Endometrial microvascular endothelial cells (primary cell): Measurements from ENCODE around the gene FAM117A. TPM values are rescaled to one million over a fixed set of nuclear protein-coding genes. Genes with fewer than 3 reads are reported as not detected.

Experiments used
- in situ Hi-C: cut with HindIII; loops from 2 replicates; pipeline ENCODE4 v1.10.0; 2017; ENCODE audit warnings: low sequenced_read_pairs, low pct_unique_long_range_greater_than_20kb; ENCODE audit errors: inconsistent ontology term
- total RNA-seq: library from RNA; depleted of rRNA; stranded (reverse); fragments of >200 nt; gene quantifications from one replicate; pipeline ENCODE4 v1.2.3, GENCODE V29; 2015; ENCODE audit errors: inconsistent ontology term

Gene FAM117A
- total RNA-seq, 1 donor from 2014 or later = 8.5 TPM

GRCh38 chr17:49691677-49692191 lies 72.2 kb downstream of the FAM117A start:
- in situ Hi-C loops = no loop called here

- in situ Hi-C loops = no loop called here
Observed at GRCh38 chr17:49691086-49691676, 72.8 kb downstream of the FAM117A start.

GRCh38 chr17:49690256-49690655 lies 73.7 kb downstream of the FAM117A start:
- in situ Hi-C loops = no loop called here

- in situ Hi-C loops = no loop called here
Observed at GRCh38 chr17:49688848-49689247, 75.1 kb downstream of the FAM117A start.

GRCh38 chr17:49687878-49688491 lies 75.9 kb downstream of the FAM117A start:
- in situ Hi-C loops = no loop called here

- in situ Hi-C loops = no loop called here
Observed at GRCh38 chr17:49681106-49681979, 82.6 kb downstream of the FAM117A start.

- in situ Hi-C loops = no loop called here
Observed at GRCh38 chr17:49680314-49680713, 83.6 kb downstream of the FAM117A start.

- in situ Hi-C loops = no loop called here
Observed at GRCh38 chr17:49677933-49678847, 85.7 kb downstream of the FAM117A start, which contains the start of gene SPOP. Gene SPOP, minus strand, starts transcription at chr17:49678097. Its CDS starts 55,287 bp downstream, at chr17:49622810.

GRCh38 chr17:49677134-49677932 lies 86.6 kb downstream of the FAM117A start:
- in situ Hi-C loops = no loop called here

- in situ Hi-C loops = no loop called here
Observed at GRCh38 chr17:49676276-49676868, 87.6 kb downstream of the FAM117A start.

GRCh38 chr17:49674507-49674906 lies 89.4 kb downstream of the FAM117A start:
- in situ Hi-C loops = loop anchor here (5.0 kb wide), 1 partner anchor 37 kb away; no protein-coding TSS in a partner anchor

GRCh38 chr17:49673679-49674078 lies 90.3 kb downstream of the FAM117A start:
- in situ Hi-C loops = loop anchor here (5.0 kb wide), 1 partner anchor 36 kb away; no protein-coding TSS in a partner anchor

GRCh38 chr17:49670641-49671040 lies 93.3 kb downstream of the FAM117A start:
- in situ Hi-C loops = loop anchor here (5.0 kb wide), 1 partner anchor 33 kb away; no protein-coding TSS in a partner anchor

- in situ Hi-C loops = loop anchor here (5.0 kb wide), 1 partner anchor 33 kb away; no protein-coding TSS in a partner anchor
Observed at GRCh38 chr17:49670002-49670401, 93.9 kb downstream of the FAM117A start.

- in situ Hi-C loops = no loop called here
Observed at GRCh38 chr17:49667854-49668253, 96.1 kb downstream of the FAM117A start.

GRCh38 chr17:49664706-49665211 lies 99.2 kb downstream of the FAM117A start:
- in situ Hi-C loops = no loop called here
